NCI-H1694 treated with DMSO at 0.1 percent for 48 hours (cell line): ENCODE results near the gene MFSD2B.
"Not testable (repeated sequence)": the region's sequence is repeated elsewhere in the genome, so short reads cannot be mapped to it uniquely, and the experiment has no call there.

Experiments used
- DNase-seq: peaks from one replicate; lab custom pipeline; 2025; lab: John Stamatoyannopoulos, UW

The MFSD2B gene, protein sequence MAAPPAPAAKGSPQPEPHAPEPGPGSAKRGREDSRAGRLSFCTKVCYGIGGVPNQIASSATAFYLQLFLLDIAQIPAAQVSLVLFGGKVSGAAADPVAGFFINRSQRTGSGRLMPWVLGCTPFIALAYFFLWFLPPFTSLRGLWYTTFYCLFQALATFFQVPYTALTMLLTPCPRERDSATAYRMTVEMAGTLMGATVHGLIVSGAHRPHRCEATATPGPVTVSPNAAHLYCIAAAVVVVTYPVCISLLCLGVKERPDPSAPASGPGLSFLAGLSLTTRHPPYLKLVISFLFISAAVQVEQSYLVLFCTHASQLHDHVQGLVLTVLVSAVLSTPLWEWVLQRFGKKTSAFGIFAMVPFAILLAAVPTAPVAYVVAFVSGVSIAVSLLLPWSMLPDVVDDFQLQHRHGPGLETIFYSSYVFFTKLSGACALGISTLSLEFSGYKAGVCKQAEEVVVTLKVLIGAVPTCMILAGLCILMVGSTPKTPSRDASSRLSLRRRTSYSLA

GRCh38 chr2:24009680-24010476 lies at the start of gene MFSD2B:
TSS of gene MFSD2B (plus strand) at chr2:24010085. CDS start at chr2:24010097, 12 bp downstream.
- DNase-seq = no peak

GRCh38 chr2:23967846-23968245 lies 42.0 kb upstream of the MFSD2B start:
- no peak for DNase-seq

- DNase-seq = no peak
Observed at GRCh38 chr2:23976883-23977282, 33.0 kb upstream of the MFSD2B start.

DNA sequence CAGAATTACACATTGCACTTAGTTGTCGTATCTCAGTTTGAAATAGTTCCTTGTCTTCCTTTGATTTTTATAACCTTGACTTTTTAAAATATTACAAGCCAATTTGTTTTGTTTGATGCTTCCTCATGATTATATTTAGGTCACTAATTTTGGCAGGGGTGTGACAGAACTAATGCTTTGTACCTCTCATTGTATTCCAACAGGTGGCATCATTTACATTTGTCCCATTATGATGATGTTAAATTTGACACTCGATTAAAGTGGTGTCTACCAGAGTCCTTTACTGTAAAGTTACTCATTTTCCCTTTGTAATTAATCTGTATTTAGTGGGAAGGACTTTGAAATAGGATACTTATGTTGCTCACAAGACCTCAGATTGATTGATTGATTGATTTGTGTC lies 21.5 kb upstream of the MFSD2B start:
- DNase-seq = peak; percentile 14

DNA sequence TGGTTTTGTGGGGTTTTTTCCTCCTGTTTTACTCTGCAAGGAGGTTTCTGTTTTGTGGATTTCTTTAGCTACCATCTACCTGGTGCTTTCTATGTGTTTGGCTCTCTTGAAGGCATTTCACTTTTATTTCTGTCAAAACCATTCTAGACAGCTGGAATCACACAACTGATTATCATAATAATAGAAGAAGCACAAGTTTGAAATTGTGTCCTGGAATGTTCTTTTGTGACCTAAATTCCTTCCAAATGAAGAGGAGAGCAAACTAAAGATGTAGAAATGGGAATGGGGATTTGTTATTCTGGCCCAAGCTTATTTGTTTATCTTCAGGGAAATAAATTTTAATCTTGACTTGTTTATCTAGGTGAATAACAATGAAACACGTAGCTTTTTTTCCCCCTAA lies 17.0 kb upstream of the MFSD2B start:
- no peak for DNase-seq

DNA sequence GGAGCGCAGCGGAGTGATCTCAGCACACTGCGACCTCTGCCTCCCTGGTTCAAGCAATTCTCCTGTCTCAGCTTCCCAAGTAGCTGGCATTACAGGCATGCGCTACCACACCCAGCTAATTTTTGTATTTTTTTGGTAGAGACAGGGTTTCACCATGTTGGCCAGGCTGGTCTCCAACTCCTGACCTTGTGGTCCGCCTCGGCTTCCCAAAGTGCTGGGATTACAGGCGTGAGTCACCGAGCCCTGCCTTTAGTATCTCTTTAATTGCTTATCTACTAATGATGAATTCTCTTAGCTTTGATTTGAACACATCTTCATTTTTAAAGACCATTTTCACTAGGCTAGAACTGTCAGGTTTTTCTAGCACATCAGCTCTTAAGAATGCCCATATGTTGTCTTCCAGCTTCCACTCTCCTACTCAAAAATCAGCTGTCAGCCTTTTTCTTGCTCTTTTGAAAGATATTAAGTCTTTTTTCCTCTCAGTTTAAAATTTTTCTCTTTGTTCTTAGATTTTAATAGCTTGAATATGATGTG lies 16.1 kb upstream of the MFSD2B start:
- no peak for DNase-seq

DNA sequence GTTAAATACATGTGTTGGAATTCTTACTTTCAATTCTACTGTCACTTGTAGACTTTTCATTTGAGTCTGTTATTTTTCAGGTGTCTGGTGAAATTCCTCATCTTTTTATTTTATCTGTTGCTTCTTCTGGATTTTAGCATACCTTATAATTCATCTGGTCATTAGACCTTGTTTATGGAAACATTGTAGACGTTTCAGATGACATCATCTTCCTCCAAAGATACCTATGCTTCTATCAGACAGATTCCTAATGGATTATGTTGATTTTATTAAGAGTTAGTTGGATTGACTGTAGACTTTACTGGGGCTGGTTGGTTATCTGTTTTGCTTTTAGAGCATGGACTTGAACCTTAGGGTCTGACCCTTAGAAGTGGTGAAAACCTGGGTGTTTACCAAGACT lies 15.3 kb upstream of the MFSD2B start:
- no peak for DNase-seq

DNA sequence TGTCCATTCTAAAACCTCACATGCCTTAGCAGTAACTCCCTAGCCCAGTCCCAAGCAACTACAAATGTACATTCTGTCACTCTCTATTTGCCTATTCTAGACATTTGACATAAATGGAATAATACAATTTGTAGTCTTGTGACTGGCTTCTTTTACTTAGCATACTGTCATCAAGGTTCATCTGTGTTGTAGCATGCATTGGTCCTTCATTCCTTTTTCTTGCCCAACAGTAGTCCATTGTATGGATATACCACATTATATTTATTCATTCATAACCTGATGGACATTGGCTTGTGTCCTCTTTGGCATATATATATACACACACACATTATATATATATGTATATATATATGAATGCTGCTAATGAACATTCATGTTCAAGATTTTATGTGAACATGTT lies 2.2 kb upstream of the MFSD2B start:
- no peak for DNase-seq

GRCh38 chr2:24008672-24009366 lies 1.1 kb upstream of the MFSD2B start:
- no peak for DNase-seq

DNA sequence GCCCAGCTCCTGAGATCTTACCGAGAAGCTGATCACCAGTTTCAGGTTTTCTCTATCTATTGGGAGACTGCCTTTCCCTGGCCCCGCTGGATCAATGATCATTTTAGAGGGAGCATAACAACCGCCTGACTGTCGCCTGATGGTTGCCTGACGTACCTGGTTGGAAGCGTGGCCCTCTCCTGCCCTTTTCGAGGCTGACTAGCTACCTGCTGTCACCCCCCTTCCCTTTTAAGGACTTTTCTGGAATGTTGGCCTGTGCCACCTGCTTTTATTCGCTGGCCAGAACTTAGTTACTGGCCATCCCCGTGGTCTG lies 562 bp upstream of the MFSD2B start:
- no peak for DNase-seq

DNA sequence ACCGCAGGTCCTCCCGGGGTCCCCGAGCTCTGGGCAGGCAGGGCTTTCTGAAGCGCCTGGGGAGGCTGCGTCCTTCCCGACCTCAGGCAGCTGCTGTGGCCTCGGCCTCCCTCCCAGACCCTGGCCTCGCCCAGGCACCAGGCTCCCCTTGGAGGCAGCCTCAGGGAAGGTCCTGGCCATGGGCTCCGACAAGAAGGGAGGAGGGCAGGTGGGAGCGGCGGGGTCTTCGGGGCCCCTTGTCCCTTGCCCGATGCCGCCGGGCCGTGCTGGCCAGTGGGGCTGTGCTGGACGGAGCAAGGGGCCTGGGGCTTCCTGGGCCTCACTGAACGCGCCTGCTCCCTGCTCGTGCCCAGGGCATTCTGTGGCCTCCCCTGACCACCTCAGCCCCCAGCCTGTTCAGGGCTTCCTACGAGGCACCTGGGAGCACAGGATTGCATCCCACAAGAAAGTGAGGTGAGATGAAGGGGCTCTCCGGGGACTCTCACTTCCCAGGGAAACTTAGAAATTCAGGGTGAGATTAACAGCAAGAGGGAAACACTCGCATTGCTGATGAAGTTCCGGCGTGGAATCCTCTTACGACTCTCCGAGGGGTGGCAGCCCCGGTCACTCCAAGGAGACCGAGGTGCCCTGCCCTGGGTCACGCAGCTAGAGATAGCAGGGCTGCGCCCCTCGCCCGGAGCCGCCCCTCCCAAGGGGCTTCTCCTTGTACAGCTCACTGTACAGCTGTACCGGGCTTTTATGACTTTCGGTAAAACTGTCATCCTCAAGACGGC lies 778 bp downstream of the MFSD2B start:
- DNase-seq = no peak

- no peak for DNase-seq
Observed at GRCh38 chr2:24011250-24012104, 1.6 kb downstream of the MFSD2B start.

DNA sequence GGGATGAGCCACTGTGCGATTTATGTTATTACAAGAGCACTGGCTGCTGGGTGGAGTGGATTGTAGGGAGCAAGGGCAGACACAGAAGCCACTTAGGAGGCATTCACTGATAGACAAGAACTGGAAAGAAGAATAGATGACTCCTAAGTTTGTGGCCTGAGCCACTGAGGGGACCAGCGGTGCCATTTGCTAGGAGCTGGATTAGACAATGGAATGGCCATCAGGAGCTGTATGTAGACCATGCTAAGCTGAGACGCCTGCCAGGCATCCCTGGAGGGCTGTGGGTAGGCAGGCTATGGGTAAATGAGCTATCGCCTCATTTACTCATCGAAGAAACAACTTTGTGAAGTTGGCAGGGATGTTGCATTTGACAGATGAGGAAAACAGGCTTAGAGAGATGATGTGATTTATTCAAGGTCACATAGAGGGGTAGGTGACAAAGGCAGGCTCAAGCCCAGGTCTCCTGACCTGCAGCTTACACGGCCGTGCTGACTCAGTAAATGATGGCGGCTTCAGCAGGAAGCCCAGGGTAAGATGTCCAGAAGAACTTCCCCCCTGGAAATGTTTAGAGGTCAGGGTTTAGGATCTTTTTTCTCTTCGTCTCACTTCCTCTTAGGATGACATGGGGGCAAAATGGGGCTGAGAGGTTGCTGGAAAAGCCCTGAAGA lies 2.8 kb downstream of the MFSD2B start:
- DNase-seq = no peak

GRCh38 chr2:24014902-24015301 lies 5.0 kb downstream of the MFSD2B start:
- not testable (repeated sequence) for DNase-seq

DNA sequence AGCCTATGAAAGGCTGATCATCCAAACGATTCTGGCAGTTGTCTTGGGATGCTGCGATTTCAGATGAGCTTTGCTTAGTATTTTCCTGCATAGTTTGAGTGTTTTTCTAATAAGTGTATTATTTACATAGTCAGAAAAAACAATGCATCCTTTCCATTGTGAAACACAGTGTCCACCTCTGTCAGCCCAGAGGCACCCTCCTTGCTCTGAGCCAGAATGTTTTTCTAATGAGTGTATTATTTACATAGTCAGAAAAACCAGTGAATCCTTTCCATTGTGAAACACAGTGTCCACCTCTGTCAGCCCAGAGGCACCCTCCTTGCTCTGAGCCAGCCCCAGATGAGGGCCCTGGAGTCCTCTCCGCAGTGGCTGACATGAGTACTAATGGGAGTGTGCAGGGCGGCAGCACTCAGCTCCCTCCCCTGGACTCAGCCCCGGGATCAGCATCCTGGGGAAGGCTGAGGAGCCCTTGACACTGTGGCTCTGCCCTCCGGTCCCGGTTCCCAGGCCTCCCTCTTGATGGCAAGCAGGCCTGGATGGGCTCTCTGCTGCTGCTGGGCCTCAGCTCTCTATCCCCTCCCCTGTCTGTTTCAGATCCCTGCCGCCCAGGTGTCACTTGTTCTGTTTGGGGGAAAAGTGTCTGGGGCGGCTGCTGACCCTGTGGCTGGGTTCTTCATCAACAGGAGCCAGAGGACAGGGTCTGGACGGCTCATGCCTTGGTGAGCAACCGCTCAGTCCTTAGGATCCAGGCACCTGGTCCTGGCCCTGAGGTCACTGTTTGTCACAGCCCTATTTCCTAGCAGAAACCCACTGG lies 5.9 kb downstream of the MFSD2B start:
- no peak for DNase-seq

DNA sequence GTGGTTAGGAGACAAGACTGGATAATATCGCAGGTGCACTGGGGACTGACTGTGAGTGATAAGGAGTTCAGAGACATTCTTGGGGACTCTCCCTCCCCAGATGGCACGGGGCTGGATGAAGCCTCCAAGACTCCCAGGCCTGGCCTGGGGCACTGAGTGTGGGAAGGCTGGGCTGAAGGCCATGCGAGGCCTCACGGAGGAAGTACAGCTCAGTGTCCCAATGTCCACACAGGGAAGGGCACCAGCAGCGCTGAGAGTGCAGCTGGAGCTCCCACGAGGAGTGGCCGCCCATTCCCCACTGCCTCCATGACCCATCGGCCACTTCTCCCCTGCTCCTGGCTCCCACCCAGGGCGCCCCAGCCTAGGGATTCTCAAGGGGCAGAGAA lies 6.5 kb downstream of the MFSD2B start:
- no peak for DNase-seq

GRCh38 chr2:24016853-24017703 lies 7.2 kb downstream of the MFSD2B start:
- no peak for DNase-seq

DNA sequence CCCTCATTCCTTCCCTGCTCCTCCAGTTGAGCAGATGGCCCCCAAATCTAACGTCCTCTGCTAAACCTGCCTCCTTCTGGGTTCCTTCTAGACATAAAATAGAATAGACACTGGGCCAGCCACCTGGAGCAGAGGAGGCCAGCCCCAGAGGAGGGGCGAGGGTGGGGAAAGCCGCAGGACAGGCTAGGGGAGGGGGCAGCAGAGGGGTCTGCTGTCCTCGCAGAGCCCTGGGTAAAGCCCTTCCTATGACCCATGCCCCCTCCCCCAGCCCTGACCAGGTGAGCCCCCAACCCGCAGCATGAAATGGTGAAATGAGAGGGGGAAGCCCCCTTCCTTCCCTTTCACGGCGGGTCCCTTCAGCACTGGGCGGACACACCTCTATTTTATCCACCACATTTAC lies 7.8 kb downstream of the MFSD2B start:
- DNase-seq = no peak
